ENCODE measurements around the gene YPEL5. TPM values are rescaled to one million over a fixed set of nuclear protein-coding genes. Genes with fewer than 3 reads are reported as not detected.

YPEL5 gene
- polyA plus RNA-seq, 4 donors = 102 to 134 (median 126) TPM

DNA sequence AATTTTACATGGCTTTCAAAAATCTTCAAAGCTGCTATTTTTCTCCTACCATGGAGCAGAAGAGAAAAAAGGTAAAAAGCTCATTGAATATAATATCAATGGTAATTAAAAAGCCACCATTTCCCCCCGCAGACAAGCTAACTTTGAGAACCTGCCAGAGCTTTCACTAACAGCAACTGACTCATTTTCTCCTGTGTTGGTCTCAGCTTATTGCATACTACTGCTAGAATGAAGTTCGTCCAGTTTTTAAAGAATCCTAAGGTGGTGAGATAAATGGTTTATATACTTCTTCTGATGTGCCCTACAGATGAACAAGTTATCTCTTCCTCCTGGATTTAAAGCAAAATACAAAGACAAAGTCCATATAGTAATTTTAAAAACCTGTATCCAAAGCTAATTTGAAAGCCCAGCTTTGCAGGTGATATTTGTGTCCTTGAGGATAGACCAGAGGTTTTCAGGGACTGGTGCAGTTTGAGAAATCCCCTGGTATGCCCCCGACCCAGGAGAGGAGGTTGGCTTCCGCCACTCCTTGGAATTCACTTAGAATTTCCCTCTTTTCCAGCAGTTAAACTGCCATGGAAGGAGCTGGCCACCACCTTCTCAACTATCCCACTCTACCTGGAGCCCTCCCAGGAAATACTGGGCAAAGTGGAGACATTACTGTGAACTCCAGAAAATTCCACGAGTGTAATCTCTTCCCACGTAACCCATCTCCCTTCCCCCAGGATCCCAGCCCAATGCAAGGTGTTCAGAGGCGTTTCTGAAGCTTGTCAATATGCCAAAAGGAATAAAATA lies 17.5 kb downstream of the YPEL5 start:
- DNase-seq (ENCODE audit: low read depth in 4 of 4, low spot score in 3 of 4) = no peak

DNA sequence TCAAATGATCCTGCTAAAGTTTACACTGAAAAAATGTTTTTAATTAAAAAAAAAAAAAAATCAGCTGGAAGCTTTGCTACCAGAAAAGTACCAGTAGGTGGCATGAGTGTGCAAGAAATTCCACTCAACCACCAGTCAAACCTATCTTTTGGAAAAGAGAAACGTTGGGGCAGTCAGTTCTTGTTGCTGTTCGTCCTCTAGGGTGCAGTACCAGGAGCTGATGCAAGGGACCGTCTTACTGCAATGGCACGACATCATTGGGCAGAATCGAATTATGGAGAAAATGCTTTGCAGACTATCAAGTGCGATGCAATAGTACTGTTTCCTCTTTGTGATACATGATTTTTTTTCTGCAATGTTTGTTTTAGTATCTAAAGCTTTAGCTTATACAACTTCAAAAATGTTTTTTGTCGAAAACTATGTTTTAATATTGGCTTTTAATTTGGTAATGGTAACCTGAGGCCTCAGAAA lies 18.3 kb downstream of the YPEL5 start:
- peak; percentile 47 to 69 (median 61) for DNase-seq (ENCODE audit: low read depth in 4 of 4, low spot score in 3 of 4)

DNA sequence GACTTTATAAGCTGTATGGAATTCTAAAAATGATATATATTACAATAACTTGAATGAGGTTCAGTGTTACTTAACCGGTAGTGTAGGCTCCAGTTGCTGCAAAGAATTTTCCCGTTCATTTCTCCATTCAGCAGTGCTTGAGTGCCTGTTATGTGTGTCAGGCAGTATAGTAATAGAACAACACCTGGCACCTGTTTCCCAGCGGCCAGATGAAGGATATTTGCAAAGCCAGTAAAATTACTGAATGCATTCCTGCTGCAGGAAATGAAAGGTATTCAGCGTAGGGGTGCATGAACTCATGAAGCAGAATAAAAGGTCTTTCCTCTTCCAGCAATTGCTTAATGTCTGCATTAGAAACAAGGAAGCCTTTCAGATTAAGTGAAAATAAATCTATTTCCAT lies 18.8 kb downstream of the YPEL5 start:
- DNase-seq (ENCODE audit: low read depth in 4 of 4, low spot score in 3 of 4) = no peak

DNA sequence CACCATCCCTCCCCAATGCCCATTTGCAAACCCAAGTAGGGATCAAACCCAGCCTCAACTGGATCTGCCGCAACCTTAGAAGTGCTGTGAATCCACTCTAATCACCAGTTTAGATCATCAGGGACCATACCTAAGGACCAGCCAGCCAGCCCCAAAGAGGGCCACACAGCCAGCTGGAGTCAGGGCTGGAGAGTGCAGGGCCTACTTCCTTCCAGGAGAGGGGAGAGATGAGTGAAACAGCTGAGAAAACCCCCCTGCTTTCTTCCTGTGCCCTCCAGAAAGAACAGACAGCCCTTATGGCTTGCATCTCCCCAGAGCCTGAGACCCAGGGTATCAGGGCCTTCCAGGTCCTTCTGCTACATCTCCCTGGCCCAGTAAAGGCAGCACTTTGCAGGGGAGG lies 25.8 kb downstream of the YPEL5 start:
- DNase-seq (ENCODE audit: low read depth in 4 of 4, low spot score in 3 of 4) = no peak

DNA sequence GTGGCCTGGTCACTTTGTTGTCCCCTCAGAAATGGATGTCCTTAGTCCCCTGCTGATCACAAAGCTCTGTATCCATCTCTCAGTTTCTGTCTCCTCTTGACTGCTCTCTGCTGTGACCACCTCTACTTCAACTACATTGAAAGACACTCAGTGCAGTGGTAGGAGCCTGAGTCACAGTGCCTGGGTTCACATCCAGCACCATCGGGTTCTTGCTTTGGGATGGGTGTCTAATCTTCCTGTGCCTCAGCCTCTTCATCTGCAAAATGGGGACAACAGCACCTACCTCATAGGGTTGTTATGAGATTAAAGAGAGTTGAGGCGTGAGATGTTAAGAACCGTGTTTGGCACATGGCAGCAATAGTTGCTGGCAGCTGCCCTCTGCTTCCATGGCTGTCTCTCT lies 30.6 kb downstream of the YPEL5 start:
- no peak for DNase-seq (ENCODE audit: low read depth in 4 of 4, low spot score in 3 of 4)

DNA sequence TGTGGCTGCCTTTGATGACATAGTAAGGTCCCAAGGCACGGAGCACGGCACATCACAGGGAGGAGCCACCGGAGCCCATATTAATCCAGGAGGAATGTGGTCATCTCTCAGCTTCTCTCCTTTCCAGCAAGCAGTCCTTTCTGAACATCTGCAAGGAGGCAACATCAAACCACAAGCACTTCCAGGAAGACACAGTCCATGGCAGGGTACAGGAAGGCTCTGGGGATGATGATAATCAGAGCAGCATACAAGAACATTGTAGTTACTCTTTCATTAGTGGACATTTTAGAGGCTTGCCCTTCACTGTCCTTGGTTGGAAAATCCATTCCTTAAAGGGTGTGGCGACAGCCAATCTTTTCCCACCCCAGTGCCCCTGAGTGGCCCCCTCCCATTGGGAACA lies 31.1 kb downstream of the YPEL5 start:
- no peak for DNase-seq (ENCODE audit: low read depth in 4 of 4, low spot score in 3 of 4)

DNA sequence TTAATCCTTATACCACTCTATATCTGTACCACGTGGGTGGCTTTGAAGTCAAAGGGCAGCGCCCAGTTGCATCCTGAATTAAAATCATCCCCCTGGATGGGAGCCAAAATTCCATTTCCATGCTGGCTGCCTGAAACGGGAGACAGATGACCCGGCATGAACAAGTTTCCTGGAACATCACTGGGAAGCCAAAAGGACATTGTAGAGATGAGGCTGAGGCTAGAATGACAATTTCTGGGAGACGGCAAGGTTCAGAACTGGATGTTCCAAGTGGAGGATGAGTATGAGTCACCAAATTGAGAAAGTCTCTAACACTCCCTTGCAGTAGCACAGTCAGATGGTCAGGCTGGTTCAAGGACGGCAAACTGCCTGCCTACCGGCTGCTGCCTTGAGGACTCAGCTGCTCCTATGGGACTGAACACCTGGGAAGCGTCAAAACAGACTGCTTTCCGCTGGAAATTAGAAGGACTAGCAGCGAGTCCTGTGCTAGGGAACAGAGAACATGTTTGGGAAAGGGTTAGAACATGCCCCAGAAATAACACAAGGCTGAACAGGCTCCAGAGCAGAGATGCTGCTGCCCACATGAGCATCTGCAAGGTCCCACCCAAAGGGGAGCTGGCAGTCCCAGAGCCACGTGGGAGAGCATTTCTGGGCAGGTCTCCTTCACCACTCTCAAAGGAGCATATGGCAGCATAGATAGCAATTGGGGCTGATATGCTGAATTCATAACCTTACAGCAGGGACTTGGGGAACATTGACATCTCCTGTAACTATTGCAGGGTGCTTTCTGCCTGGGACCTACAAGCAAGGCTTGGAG lies 32.0 kb downstream of the YPEL5 start:
- DNase-seq (ENCODE audit: low read depth in 4 of 4, low spot score in 3 of 4) = no peak

DNA sequence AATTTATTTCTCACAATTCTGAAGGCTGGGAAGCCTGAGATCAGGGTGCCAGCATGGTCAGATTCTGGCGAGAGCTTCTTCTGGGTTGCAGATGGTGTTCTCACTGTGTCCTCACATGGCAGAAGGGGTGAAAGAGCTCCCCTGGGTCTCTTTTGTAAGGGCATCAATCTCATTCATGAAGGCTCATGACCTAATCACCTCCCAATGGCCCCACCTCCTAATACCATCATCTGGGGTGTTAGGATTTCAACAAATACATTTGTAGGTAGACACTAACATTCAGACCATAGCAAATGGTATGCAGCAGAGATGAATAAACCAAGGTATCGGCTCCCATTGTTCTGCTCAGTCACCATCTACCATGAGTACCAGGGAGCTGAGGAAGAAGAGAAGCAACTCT lies 32.7 kb downstream of the YPEL5 start:
- DNase-seq (ENCODE audit: low read depth in 4 of 4, low spot score in 3 of 4) = no peak

DNA sequence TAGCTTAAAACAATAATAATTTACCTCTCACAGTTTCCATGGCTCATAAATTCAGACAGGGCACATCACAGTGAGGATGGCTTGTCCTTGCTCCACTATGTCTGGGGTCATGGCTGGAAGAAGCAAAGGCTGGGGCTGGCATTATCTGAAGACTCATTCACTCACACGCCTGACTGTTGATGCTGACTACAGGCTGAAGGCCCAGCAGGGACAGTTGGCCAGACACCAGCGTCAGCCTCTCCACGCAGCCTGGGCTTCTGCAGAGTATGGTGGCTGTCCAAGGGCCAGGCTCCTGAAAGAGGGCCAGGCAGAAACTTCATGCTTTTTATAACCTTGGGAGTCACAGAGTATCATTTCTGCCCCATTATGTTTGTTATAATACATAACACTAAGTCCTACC lies 33.4 kb downstream of the YPEL5 start:
- no peak for DNase-seq (ENCODE audit: low read depth in 4 of 4, low spot score in 3 of 4)

- no peak for DNase-seq (ENCODE audit: low read depth in 4 of 4, low spot score in 3 of 4)
Measured at GRCh38 chr2:30181176-30181575, 34.4 kb downstream of the YPEL5 start.

DNA sequence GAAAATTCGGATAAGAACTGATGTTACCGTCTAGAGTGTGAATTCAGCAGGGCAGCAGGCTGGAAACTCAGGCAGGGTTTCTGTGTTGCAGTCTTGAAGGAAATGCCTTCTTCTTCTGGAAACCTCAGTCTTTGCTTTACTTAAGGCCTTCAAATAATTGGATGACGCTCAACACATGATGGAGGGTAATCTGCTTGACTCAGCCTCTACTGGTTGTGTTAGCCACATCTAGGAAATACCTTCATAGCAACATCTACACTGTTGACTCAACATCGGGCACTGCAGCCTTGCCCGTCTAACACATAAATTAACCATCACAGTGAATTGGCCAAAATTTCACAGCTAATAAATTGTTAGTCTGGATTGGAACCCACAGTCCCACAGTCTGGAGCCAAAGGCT lies 37.2 kb downstream of the YPEL5 start:
- DNase-seq (ENCODE audit: low read depth in 4 of 4, low spot score in 3 of 4) = no peak

DNA sequence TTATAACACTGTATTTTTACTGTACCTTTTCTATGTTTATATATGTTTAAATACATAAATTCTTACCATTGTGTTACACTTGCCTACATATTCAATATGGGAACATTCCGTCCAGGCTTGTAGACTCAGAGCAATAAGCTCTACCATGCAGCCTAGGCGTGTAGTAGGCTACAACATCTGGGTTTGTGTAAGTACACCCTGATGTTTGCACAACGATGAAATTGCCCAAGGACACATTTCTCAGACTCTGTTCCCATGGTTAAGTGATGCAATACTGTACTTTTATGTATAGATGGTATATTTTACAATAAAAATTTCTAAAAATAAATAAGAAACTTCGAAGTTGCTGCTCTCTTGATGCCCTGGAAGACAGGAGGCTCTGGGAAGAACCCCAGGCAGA lies 38.4 kb downstream of the YPEL5 start:
- DNase-seq (ENCODE audit: low read depth in 4 of 4, low spot score in 3 of 4) = no peak

GRCh38 chr2:30188292-30188691 lies 41.5 kb downstream of the YPEL5 start:
- DNase-seq (ENCODE audit: low read depth in 4 of 4, low spot score in 3 of 4) = no peak

GRCh38 chr2:30190637-30191036 lies 43.8 kb downstream of the YPEL5 start:
- no peak for DNase-seq (ENCODE audit: low read depth in 4 of 4, low spot score in 3 of 4)

DNA sequence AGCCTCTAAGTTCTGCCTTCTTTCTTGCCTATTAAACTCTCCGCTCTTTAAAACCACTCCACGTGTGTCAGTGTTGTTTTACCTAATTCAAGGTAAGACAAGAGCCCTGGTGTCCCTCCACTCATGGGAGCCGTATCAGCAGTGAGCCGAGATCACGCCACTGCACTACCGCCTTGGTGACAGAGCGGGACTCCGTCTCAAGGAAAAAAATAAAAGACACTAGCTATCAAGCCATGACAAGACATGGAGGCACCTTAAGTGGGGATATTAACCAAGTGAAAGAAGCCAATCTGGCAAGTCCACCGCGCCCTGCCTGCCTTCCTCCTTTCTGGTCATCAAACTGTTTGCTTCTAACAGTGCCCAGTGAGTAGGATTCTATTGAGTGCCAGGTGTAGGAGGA lies 44.3 kb downstream of the YPEL5 start:
- no peak for DNase-seq (ENCODE audit: low read depth in 4 of 4, low spot score in 3 of 4)

DNA sequence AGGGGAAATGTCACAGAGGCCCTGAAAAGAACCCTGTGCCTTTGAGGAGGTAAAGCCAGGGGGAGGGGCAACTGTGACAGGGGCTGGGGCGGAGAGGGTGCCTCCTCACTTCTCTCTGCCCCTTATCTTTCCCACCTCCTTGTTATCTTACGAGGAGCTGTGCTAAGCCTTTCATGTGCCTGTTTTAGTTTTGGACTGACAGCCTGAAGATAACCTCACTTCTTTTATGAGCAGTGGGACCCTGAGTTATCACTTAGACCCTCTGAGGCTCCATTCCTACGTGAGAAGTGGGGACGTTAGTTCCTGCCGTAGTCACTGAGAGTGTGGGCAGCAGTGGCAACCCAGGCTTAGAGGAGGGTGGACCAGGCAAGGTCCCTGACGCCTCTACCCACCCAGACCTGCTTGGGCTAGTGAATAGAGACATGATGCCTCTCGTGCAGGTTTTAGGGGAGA lies 45.0 kb downstream of the YPEL5 start:
- DNase-seq (ENCODE audit: low read depth in 4 of 4, low spot score in 3 of 4) = no peak

DNA sequence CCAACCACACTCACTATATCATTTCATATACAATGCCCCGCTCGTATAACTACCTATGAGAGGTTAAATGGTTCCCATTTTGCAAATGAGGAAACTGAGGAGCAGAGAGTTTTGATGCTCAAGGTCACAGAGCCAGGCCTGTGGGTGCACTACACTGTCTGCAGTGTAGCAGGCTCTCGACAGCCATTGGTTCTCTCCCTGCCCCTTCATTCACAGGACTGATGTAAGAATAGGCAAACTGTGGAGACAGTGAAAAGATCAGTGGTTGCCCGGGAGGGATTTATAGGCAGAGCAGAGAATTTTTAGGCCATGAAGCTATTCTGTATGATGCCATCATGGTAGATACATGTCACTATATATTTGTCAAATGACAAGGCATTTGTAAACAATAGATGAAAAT lies 45.5 kb downstream of the YPEL5 start:
- no peak for DNase-seq (ENCODE audit: low read depth in 4 of 4, low spot score in 3 of 4)

- DNase-seq (ENCODE audit: low read depth in 4 of 4, low spot score in 3 of 4) = no peak
Measured at GRCh38 chr2:30193104-30193681, 46.4 kb downstream of the YPEL5 start.

- no peak for DNase-seq (ENCODE audit: low read depth in 4 of 4, low spot score in 3 of 4)
Measured at GRCh38 chr2:30194421-30194820, 47.6 kb downstream of the YPEL5 start.

DNA sequence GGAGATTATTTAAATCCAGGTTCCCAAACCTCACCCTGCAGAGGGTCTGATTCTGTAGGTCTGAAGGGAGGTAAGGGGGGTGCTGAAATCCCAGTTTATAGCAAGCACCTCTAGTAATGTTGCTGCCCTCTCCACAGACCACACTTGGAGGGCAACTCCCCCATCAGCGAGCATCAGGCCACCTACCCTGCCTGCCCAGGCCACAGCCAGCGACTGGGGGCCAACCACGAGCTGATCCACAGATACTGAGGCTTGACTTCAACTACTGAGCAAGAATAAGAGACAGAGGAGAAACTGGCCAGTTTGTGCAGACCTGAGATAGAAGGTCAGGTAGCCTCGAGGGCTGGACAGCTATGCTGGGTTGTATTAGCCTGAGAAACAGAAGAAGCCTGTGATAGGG lies 48.2 kb downstream of the YPEL5 start:
- DNase-seq (ENCODE audit: low read depth in 4 of 4, low spot score in 3 of 4) = no peak

GRCh38 chr2:30197570-30198192 lies 50.9 kb downstream of the YPEL5 start:
- no peak for DNase-seq (ENCODE audit: low read depth in 4 of 4, low spot score in 3 of 4)
